Esophagus squamous epithelium (tissue), 5 donors: ENCODE measurements around the gene MAP3K7CL. TPM values are rescaled to one million over a fixed set of nuclear protein-coding genes. Genes with fewer than 3 reads are reported as not detected.

Experiments
- DNase-seq: peaks from one replicate; lab custom pipeline; 2025; lab: John Stamatoyannopoulos, UW
- H3K27ac ChIP-seq, 4 donors: fragments of 200-600 bp; sonication (generic); one replicate each; pipeline ENCODE4 v1.5.1; 2016 to 2019; ENCODE audit warnings: mild to moderate bottlenecking in 1 of 4
- H3K27me3 ChIP-seq, 4 donors: fragments of 200-600 bp; sonication (generic); 1 replicate in 3 of 4; 2 replicates in 1 of 4; pipeline versions ENCODE4 v1.5.1 to v1.6.0; 2017 to 2021; ENCODE audit warnings: antibody characterized with exemption in 1 of 4
- H3K36me3 ChIP-seq, 3 donors: fragments of 200-600 bp; sonication (generic); one replicate each; pipeline ENCODE4 v1.5.1; 2016 to 2019
- H3K4me1 ChIP-seq, 3 donors: fragments of 200-600 bp; sonication (generic); one replicate each; pipeline ENCODE4 v1.5.1; 2017 to 2019
- H3K4me3 ChIP-seq, 4 donors: fragments of 200-600 bp; sonication (generic); 1 replicate in 3 of 4; 2 replicates in 1 of 4; pipeline ENCODE4 v1.5.1; 2016 to 2019; ENCODE audit warnings: mild to moderate bottlenecking in 2 of 4, moderate library complexity in 1 of 4
- H3K9me3 ChIP-seq, 3 donors: fragments of 200-600 bp; sonication (generic); one replicate each; pipeline ENCODE4 v1.5.1; 2016 to 2019
- POLR2A ChIP-seq, 4 donors: fragments of 450-650 bp; IDR thresholded peaks; one replicate each; pipeline ENCODE4 v1.6.1; 2017; ENCODE audit warnings: antibody characterized with exemption in 4 of 4, mild to moderate bottlenecking in 4 of 4, moderate library complexity in 3 of 4
- WGBS, 2 donors: methylation state at CpG; one replicate each; pipeline ENCODE4 v1.1.5; 2018; 5-methylcytosine and 5-hydroxymethylcytosine counted together
- intact Hi-C: fragments of 100-400 bp; cut with DNase I; formaldehyde crosslinking; loops from one replicate; pipeline ENCODE4 v1.15.0; 2022
- total RNA-seq, 4 donors: library from RNA; depleted of rRNA; stranded (reverse); fragments of >200 nt; gene quantifications; one replicate each; pipeline ENCODE4 v1.1.0, GENCODE V29; 2016
- TF ChIP-seq, protein P1 (sequence below), 6 experiments: fragments of 450-650 bp in 4 of 6; fragments of 200-600 bp in 2 of 6; sonication (generic) in 2 of 6; IDR thresholded peaks; one replicate each; pipeline ENCODE4 v1.5.1; 2016 to 2019; ENCODE audit warnings: antibody characterized with exemption in 6 of 6, mild to moderate bottlenecking in 4 of 6, moderate library complexity in 4 of 6
- donor health status: DM: yes; HTN: yes; CAD: no.

Gene MAP3K7CL
- total RNA-seq, 4 donors from 2014 or later: 1.7 to 7.8 (median 6.9) TPM

GRCh38 chr21:29194847-29195246, 64.4 kb downstream of the MAP3K7CL start:
- H3K27me3 ChIP-seq: no peaks in the 10 kb centered on the region
- TF ChIP-seq, protein P1, sequence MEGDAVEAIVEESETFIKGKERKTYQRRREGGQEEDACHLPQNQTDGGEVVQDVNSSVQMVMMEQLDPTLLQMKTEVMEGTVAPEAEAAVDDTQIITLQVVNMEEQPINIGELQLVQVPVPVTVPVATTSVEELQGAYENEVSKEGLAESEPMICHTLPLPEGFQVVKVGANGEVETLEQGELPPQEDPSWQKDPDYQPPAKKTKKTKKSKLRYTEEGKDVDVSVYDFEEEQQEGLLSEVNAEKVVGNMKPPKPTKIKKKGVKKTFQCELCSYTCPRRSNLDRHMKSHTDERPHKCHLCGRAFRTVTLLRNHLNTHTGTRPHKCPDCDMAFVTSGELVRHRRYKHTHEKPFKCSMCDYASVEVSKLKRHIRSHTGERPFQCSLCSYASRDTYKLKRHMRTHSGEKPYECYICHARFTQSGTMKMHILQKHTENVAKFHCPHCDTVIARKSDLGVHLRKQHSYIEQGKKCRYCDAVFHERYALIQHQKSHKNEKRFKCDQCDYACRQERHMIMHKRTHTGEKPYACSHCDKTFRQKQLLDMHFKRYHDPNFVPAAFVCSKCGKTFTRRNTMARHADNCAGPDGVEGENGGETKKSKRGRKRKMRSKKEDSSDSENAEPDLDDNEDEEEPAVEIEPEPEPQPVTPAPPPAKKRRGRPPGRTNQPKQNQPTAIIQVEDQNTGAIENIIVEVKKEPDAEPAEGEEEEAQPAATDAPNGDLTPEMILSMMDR (IDR thresholded peaks at IDR 0.05): no peak
- TF ChIP-seq POLR2A (IDR thresholded peaks at IDR 0.05): no peak
- intact Hi-C loops: no loop called here
- no peaks in the 10 kb centered on the region for H3K9me3 ChIP-seq
- DNase-seq: no peak
- no peak overlapping the region for H3K4me3 ChIP-seq
- no peaks in the 10 kb centered on the region for H3K36me3 ChIP-seq
- H3K4me1 ChIP-seq: peaks cover 10 to 39% (median 13%) of the 10 kb centered on the region in 3 donors
- WGBS, 2 donors: 77 to 80% methylated on average over 3 of the region's 3 CpGs
- H3K27ac ChIP-seq: no peak overlapping the region

DNA sequence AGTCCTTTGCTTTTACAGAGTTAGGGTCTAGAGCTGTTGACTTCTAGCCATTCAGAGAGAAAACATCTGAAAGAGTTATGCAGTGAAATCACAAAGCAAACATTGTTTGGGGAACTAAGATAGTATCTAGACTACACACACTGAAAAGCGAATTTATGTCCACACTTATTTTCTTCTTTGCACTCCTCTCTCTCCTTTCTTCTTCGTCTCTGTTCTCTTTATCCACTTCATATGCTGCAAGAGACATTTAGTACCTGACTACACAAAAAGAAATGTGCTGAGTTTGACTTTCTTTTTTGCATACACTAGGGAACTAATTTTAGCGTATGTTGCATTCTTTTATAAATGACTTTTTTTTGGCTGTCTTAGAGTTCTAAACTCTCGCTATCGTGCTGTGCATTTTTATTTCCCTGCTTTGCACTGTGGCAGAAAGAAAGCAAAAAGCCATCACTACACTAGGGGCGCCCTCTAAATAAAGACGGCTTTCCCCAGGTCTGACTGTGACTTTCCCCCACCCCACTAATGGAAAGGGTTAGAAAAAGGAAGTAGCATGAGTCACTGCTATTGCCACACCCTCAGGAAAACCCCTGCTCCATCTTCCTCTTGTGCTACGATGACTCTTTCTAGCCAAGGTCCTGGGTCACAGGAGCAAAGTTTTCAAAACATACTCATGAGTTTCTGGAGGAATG, 65.7 kb downstream of the MAP3K7CL start:
- intact Hi-C loops: no loop called here
- peaks cover 0 to 6% (median 0%) of the 10 kb centered on the region in 3 donors for H3K9me3 ChIP-seq
- WGBS, 2 donors: 4 to 9% methylated on average over 8 of the region's 8 CpGs
- H3K4me1 ChIP-seq: peaks cover 10 to 27% (median 13%) of the 10 kb centered on the region in 3 donors
- TF ChIP-seq, protein P1 (IDR thresholded peaks at IDR 0.05): peak in 4 of 6 experiments; percentile 21 to 62 (median 27)
- TF ChIP-seq POLR2A (IDR thresholded peaks at IDR 0.05): no peak
- H3K36me3 ChIP-seq: no peaks in the 10 kb centered on the region
- peak overlapping the region in 3 of 4 donors; percentile 33 to 62 (median 54) for H3K27ac ChIP-seq
- H3K27me3 ChIP-seq: no peaks in the 10 kb centered on the region
- no peak for DNase-seq
- H3K4me3 ChIP-seq: peak overlapping the region in 3 of 4 donors; percentile 7 to 49 (median 16)

- WGBS, 2 donors: 50 to 51% methylated on average over 5 of the region's 5 CpGs
- H3K4me1 ChIP-seq: peaks cover 10 to 21% (median 13%) of the 10 kb centered on the region in 3 donors
- no peaks in the 10 kb centered on the region for H3K36me3 ChIP-seq
- no peak for DNase-seq
- H3K4me3 ChIP-seq: peak overlapping the region in 2 of 4 donors; percentile 7 to 49
- TF ChIP-seq, protein P1 (IDR thresholded peaks at IDR 0.05): no peak
- TF ChIP-seq POLR2A (IDR thresholded peaks at IDR 0.05): no peak
- peak overlapping the region in 3 of 4 donors; percentile 33 to 62 (median 54) for H3K27ac ChIP-seq
- intact Hi-C loops: no loop called here
- H3K27me3 ChIP-seq: no peaks in the 10 kb centered on the region
- peaks cover 0 to 11% (median 0%) of the 10 kb centered on the region in 3 donors for H3K9me3 ChIP-seq
Measured at GRCh38 chr21:29196670-29197191, 66.3 kb downstream of the MAP3K7CL start.

DNA sequence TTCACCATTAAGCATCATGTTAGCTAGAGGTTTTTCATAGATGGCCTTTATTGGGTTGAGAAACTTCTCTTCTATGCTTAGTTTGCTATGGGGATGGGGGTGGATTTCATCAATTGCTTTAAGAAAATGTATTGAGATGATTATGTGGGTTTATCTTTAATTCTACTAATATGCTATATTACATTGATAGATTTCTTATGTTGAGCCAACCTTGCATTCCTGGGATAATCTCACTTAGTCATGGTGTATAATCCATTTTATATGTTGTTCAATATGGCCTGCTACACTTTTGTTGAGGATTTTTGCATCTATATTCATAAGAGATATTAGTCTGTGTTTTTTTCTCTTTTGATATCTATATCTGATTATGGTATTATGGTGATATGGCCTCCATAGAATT, 70.7 kb downstream of the MAP3K7CL start:
- no peak for DNase-seq
- Histone ChIP-seq H3K4me1 (peaks cover under 1 to 11% (median 9%) of the 10 kb centered on the region in 3 donors), H3K9me3 (peaks cover 0 to 11% (median 0%) of the 10 kb centered on the region in 3 donors), H3K27ac (no peak overlapping the region), H3K36me3 (no peaks in the 10 kb centered on the region), H3K27me3 (no peaks in the 10 kb centered on the region), H3K4me3 (no peak overlapping the region)
- TF ChIP-seq POLR2A (IDR thresholded peaks at IDR 0.05): no peak
- TF ChIP-seq, protein P1 (IDR thresholded peaks at IDR 0.05): no peak
- intact Hi-C loops: no loop called here

DNA sequence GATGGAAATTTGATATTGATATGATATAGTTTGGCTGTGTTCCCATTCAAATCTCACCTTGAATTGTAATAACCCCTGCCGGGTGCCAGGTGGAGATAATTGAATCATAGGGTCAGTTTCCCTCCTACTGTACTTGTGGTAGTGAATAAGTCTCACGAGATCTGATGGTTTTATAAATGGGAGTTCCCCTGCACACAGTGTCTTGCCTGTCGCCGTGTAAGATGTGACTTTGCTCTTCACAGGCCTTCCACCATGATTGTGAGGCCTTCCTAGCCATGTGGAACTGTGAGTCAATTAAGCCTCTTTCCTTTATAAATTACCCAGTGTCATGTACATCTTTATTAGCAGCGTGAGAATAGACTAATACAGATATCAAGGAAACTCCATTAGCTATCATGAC, 74.6 kb downstream of the MAP3K7CL start:
- no peak for DNase-seq
- WGBS, 2 donors: 87 to 93% methylated on average over 4 to 5 of the region's 5 CpGs
- intact Hi-C loops: no loop called here
- no peaks in the 10 kb centered on the region for H3K4me1 ChIP-seq
- peaks cover 0 to 11% (median 0%) of the 10 kb centered on the region in 3 donors for H3K9me3 ChIP-seq
- no peak overlapping the region for H3K27ac ChIP-seq
- H3K27me3 ChIP-seq: no peaks in the 10 kb centered on the region
- H3K4me3 ChIP-seq: no peak overlapping the region
- H3K36me3 ChIP-seq: no peaks in the 10 kb centered on the region
- no peak for TF ChIP-seq POLR2A (IDR thresholded peaks at IDR 0.05)
- TF ChIP-seq, protein P1 (IDR thresholded peaks at IDR 0.05): no peak
